K562 (cell line): ENCODE results near the gene GLB1L2. TPM values are rescaled to one million over a fixed set of nuclear protein-coding genes. Genes with fewer than 3 reads are reported as not detected.

Source experiments
- ATAC-seq: fragments of 200-7000 bp; cut with Tn5 transposase; 3 replicates; pipeline ENCODE4 v1.9.1; 2020; ENCODE audit warnings: moderate library complexity
- BruUV-seq: library from RNA; stranded (reverse); fragments of 400-500 nt; replicated peaks from 2 replicates; lab custom pipeline; 2021; lab: Mats Ljungman, UMichigan
- CTCF ChIA-PET: fragments of 300-600 bp; formaldehyde crosslinking; extraction: SDS; loops from one replicate; lab custom pipeline; 2021; ENCODE audit warnings: low intra/inter-chr PET ratio; lab: Yijun Ruan, JAX
- POLR2A ChIA-PET: fragments of 300-600, 350-650 bp; sonication (Branson Sonifier 250); formaldehyde crosslinking; extraction: SDS; loops from one replicate; lab custom pipeline; 2021; ENCODE audit warnings: antibody characterized with exemption, inconsistent platforms; lab: Yijun Ruan, JAX
- DNase-seq, 4 experiments: peaks; one replicate each; pipeline versions ENCODE4 v3.0.0 to v3.0.0-alpha.2; 2011 to 2018; ENCODE audit warnings: low spot score in 3 of 4, mixed read lengths in 3 of 4; ENCODE audit errors: extremely low read depth in 1 of 4
- FAIRE-seq: peaks from 2 replicates; lab custom pipeline; 2011; peaks lifted over from hg19 to GRCh38; lab: Jason Lieb, UNC
- H2AFZ ChIP-seq: 2 replicates; pipeline ENCODE4 v1.6.0; 2011; ENCODE audit warnings: low read depth, low read length, control low read depth, inconsistent platforms
- H3K27ac ChIP-seq: fragments of 200-600 bp; 3 replicates; pipeline ENCODE4 v1.8.0; 2011; ENCODE audit warnings: low read depth, mild to moderate bottlenecking, control low read depth, inconsistent platforms, low read length, moderate library complexity, mixed read lengths; ENCODE audit errors: extremely low read depth
- H3K27me3 ChIP-seq, 2 experiments: fragments of 300-600 bp in 1 of 2; 2 replicates in 1 of 2; 3 replicates in 1 of 2; pipeline versions ENCODE4 v1.6.0 to v1.8.0; 2011; ENCODE audit warnings: inconsistent platforms in 2 of 2, low read length in 2 of 2, mild to moderate bottlenecking in 1 of 2, mixed read lengths in 1 of 2, moderate library complexity in 1 of 2; ENCODE audit not compliant: control insufficient read depth in 2 of 2, insufficient read depth in 2 of 2
- H3K36me3 ChIP-seq: fragments of 300-600 bp; 3 replicates; pipeline ENCODE4 v1.8.0; 2011; ENCODE audit warnings: mild to moderate bottlenecking, low read length, inconsistent platforms; ENCODE audit not compliant: control insufficient read depth, insufficient read depth
- H3K4me1 ChIP-seq, 2 experiments: fragments of 200-600 bp in 1 of 2; replicated peaks in 1 of 2; 2 replicates in 1 of 2; 3 replicates in 1 of 2; pipeline versions ENCODE4 v1.5.1 to v1.8.0; 2011; ENCODE audit warnings: inconsistent platforms in 2 of 2, low read length in 2 of 2, mild to moderate bottlenecking in 1 of 2, mixed read lengths in 1 of 2, moderate library complexity in 1 of 2; ENCODE audit not compliant: control insufficient read depth in 2 of 2, insufficient read depth in 2 of 2
- H3K4me2 ChIP-seq: 2 replicates; pipeline ENCODE4 v1.6.1; 2011; ENCODE audit warnings: low read length, control low read depth, inconsistent platforms, mixed read lengths; ENCODE audit not compliant: insufficient read depth
- H3K4me3 ChIP-seq: fragments of 200-600 bp; sonication (generic), shearing (Covaris generic); 2 replicates; pipeline ENCODE4 v1.5.1; 2016; ENCODE audit warnings: control low read depth, inconsistent platforms
- H3K79me2 ChIP-seq: fragments of 200-600 bp; 3 replicates; pipeline ENCODE4 v1.8.0; 2011; ENCODE audit warnings: low read length, inconsistent platforms; ENCODE audit not compliant: control insufficient read depth, insufficient read depth
- H3K9ac ChIP-seq, 2 experiments: 2 replicates each; pipeline versions ENCODE4 v1.6.0 to v1.6.1; 2011; ENCODE audit warnings: low read depth in 2 of 2, low read length in 2 of 2, control low read depth in 1 of 2, inconsistent platforms in 1 of 2, mild to moderate bottlenecking in 1 of 2, mixed read lengths in 1 of 2; ENCODE audit not compliant: insufficient read depth in 1 of 2
- H3K9me1 ChIP-seq: one replicate; pipeline ENCODE4 v1.6.0; 2011; ENCODE audit warnings: inconsistent platforms, mild to moderate bottlenecking, low read length, moderate library complexity; ENCODE audit not compliant: control insufficient read depth, insufficient read depth
- H3K9me3 ChIP-seq: replicated peaks from 2 replicates; pipeline ENCODE4 v1.5.1; 2011; ENCODE audit warnings: low read depth, low read length, inconsistent platforms; ENCODE audit not compliant: control insufficient read depth, insufficient read depth
- H4K20me1 ChIP-seq: replicated peaks from 2 replicates; pipeline ENCODE4 v1.6.1; 2011; ENCODE audit warnings: low read length, inconsistent platforms, mixed read lengths; ENCODE audit not compliant: control insufficient read depth, insufficient read depth
- ATF6 ChIP-seq: sonication (generic); formaldehyde crosslinking; IDR thresholded peaks from 2 replicates; pipeline ENCODE4 v1.4.0; 2020; ENCODE audit warnings: mild to moderate bottlenecking, missing genetic modification reagents
- BRF2 ChIP-seq: IDR thresholded peaks from 3 replicates; pipeline ENCODE4 v1.6.1; 2011; ENCODE audit warnings: borderline replicate concordance, mild to moderate bottlenecking; ENCODE audit not compliant: insufficient read length, insufficient read depth
- CBX2 ChIP-seq: fragments of 200-600 bp; sonication (generic); IDR thresholded peaks from one replicate; pipeline ENCODE4 v1.6.1; 2012; ENCODE audit warnings: mild to moderate bottlenecking, low read length, inconsistent platforms; ENCODE audit not compliant: insufficient read depth, poor library complexity, severe bottlenecking
- CCAR2 ChIP-seq: fragments of 200-400 bp; formaldehyde crosslinking; IDR thresholded peaks from 2 replicates; pipeline ENCODE4 v1.6.1; 2017; ENCODE audit warnings: mild to moderate bottlenecking, low read depth, low read length
- CREBBP ChIP-seq: IDR thresholded peaks from one replicate; pipeline ENCODE4 v1.6.1; 2012; ENCODE audit warnings: low read depth, mild to moderate bottlenecking, control low read depth, inconsistent platforms, low read length
- POLR2H ChIP-seq: IDR thresholded peaks from 2 replicates; pipeline ENCODE4 v1.6.1; 2016; ENCODE audit warnings: missing genetic modification characterization, low read depth, mild to moderate bottlenecking, control low read depth, missing compliant biosample characterization, moderate library complexity
- PRPF4 ChIP-seq: fragments of 200-400 bp; formaldehyde crosslinking; IDR thresholded peaks from one replicate; pipeline ENCODE4 v1.6.1; 2017; ENCODE audit warnings: low read length, low read depth, mild to moderate bottlenecking; ENCODE audit not compliant: insufficient read depth, poor library complexity, severe bottlenecking
- RAD51 ChIP-seq: fragments of 450-650 bp; IDR thresholded peaks from 2 replicates; pipeline ENCODE4 v1.7.1; 2016; ENCODE audit warnings: low read depth, mild to moderate bottlenecking, borderline replicate concordance
- ZBTB1 ChIP-seq: sonication (generic); formaldehyde crosslinking; IDR thresholded peaks from 2 replicates; pipeline ENCODE4 v1.8.1; 2023; ENCODE audit warnings: missing genetic modification reagents, low read depth, mild to moderate bottlenecking, borderline replicate concordance
- ZC3H11A ChIP-seq: IDR thresholded peaks from 2 replicates; pipeline ENCODE4 v1.6.1; 2012; ENCODE audit warnings: low read depth, low read length, improper control_type of control experiment
- ZNF699 ChIP-seq: fragments of 250-450 bp; sonication (Bioruptor Pico); IDR thresholded peaks from 2 replicates; pipeline ENCODE4 v1.8.0; 2021; ENCODE audit warnings: mild to moderate bottlenecking, moderate library complexity; ENCODE audit not compliant: insufficient replicate concordance
- WGBS: fragments of 100-300 bp; shearing (Covaris generic); methylation state at CpG from one replicate; pipeline ENCODE4 v1.1.6; 2016; ENCODE audit warnings: low coverage, mixed read lengths; ENCODE audit not compliant: insufficient coverage; ENCODE audit errors: missing lambda C conversion rate; 5-methylcytosine and 5-hydroxymethylcytosine counted together
- in situ Hi-C: fragments of 300-500 bp; cut with MboI; formaldehyde crosslinking; loops from 4 replicates; pipeline ENCODE4 v1.15.0; 2018; ENCODE audit warnings: inconsistent platforms, mixed read lengths
- intact Hi-C: fragments of 100-400 bp; cut with micrococcal nuclease; formaldehyde crosslinking; loops from 2 replicates; pipeline ENCODE4 v1.14.2; 2022
- polyA plus RNA-seq, 8 experiments: library from polyadenylated mRNA; depleted of rRNA in 4 of 8; stranded (reverse) in 5 of 8; unstranded in 3 of 8; fragments of >200 nt; fragmentation: Nextera tagmentation in 2 of 8; fragmentation: Illumina TruSeq in 1 of 8; extraction: Ambion mirVana in 2 of 8; extraction: Trizol in 1 of 8; gene quantifications; 2 replicates each; pipeline versions ENCODE4 v1.2.1 to v1.2.3, GENCODE V29; 2011 to 2014; ENCODE audit warnings: inconsistent platforms in 1 of 8, missing spikeins in 1 of 8
- total RNA-seq, 7 experiments: library from RNA; depleted of rRNA in 6 of 7; stranded (reverse); fragments of >200 nt in 6 of 7; fragmentation: Illumina TruSeq in 2 of 7; extraction: Trizol in 2 of 7; gene quantifications; 2 replicates each; pipeline versions ENCODE4 v1.2.1 to v1.2.3, GENCODE V29; 2011 to 2021; ENCODE audit warnings: low replicate concordance in 1 of 7
- TF ChIP-seq, protein P1 (sequence below): IDR thresholded peaks from 2 replicates; pipeline ENCODE4 v1.6.1; 2016; ENCODE audit warnings: missing genetic modification characterization, missing compliant biosample characterization
- TF ChIP-seq, protein P2 (sequence below): fragments of 250-450 bp; sonication (Bioruptor Pico); IDR thresholded peaks from 2 replicates; pipeline ENCODE4 v1.5.1; 2021; ENCODE audit warnings: mild to moderate bottlenecking

The GLB1L2 gene
- total and polyA plus RNA-seq, 9 of the 15 experiments (the other 6 are each of a cell fraction or from before 2014, with no cell fraction given), result 0.84 to 21.4 (median 13.8) TPM

DNA sequence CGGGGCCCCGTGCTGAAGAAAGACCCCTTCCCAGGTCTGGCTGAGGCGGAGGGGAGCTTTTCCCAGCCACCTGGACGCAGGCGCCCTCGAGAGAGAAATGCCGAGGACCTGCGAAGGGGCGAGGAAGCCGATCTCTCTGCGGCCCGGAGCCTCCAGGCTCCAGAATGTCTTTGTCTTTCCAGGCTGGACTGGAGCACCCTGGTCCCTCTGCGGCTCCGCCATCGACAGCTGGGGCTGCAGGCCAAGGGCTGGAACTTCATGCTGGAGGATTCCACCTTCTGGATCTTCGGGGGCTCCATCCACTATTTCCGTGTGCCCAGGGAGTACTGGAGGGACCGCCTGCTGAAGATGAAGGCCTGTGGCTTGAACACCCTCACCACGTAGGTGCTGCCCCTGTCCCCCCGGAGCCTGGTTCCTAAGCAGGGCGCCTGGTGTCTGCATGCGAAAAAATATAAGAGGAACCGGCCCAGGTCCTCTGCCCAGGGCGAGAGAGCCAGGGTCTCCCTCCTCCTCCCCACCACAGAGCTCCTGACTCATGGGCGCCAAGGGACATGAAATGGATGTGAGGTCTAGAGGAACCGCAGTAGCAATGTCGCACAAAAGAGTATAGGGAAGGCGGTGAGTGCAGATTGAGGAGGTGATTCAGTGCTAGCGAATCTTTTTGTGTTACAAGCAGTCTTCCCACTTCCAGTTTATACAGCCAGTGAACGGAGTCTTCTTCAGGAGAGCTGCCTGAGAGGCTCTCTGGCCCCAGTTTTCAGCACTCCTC, 11.0 kb downstream of the GLB1L2 start (continued):
- TF ChIP-seq, protein P1, sequence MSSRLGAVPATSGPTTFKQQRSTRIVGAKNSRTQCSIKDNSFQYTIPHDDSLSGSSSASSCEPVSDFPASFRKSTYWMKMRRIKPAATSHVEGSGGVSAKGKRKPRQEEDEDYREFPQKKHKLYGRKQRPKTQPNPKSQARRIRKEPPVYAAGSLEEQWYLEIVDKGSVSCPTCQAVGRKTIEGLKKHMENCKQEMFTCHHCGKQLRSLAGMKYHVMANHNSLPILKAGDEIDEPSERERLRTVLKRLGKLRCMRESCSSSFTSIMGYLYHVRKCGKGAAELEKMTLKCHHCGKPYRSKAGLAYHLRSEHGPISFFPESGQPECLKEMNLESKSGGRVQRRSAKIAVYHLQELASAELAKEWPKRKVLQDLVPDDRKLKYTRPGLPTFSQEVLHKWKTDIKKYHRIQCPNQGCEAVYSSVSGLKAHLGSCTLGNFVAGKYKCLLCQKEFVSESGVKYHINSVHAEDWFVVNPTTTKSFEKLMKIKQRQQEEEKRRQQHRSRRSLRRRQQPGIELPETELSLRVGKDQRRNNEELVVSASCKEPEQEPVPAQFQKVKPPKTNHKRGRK (tag), result no peak
- no peak for TF ChIP-seq ZC3H11A
- TF ChIP-seq, all 486 proteins: peak for 0

DNA sequence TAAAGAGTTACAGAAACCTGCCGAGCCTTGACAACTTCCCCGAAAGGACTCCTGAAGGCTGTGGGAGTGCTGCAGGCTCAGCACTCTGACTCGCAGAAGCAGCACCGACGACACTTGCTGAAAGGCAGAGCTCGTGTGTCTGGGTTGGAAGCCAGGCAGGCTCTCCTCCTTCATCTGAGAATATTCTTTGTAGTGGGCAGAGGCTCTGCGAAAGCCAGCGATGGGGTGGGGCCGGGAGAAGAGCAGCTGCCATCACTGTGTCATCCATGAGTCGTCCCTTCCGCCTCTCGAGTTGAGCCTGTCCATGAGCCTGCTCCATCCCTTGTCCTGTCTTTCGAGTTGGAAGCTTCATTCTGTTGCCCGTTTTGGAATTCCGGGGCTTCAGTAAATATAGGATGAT, 11.9 kb downstream of the GLB1L2 start:
- H3K9me1 ChIP-seq, result no peaks in the 10 kb centered on the region
- FAIRE-seq (no peak), DNase-seq (no peak), ATAC-seq (no peak)
- H3K27me3 ChIP-seq, result no peaks in the 10 kb centered on the region
- no peaks in the 10 kb centered on the region for H3K79me2 ChIP-seq
- in situ Hi-C loops, result no loop called here
- ChIA-PET POLR2A (interaction anchor here (0.6 to 0.9 kb wide), 2 partner anchors 9 to 10 kb away, joined by 3 to 5 read pairs; no protein-coding TSS in a partner anchor), CTCF (no interaction called here)
- no peaks in the 10 kb centered on the region for H3K9me3 ChIP-seq
- no peak overlapping the region for H3K27ac ChIP-seq
- no peak overlapping the region for H3K4me3 ChIP-seq
- H3K4me2 ChIP-seq, result no peak overlapping the region
- intact Hi-C loops, result no loop called here
- no peaks in the 10 kb centered on the region for H3K36me3 ChIP-seq
- H3K4me1 ChIP-seq, result no peaks in the 10 kb centered on the region; a peak in 1 of 5 replicates
- H2AFZ ChIP-seq, result no peak overlapping the region
- no TSS peak for BruUV-seq
- 68% methylated on average over 14 of the region's 15 CpGs for WGBS
- H3K9ac ChIP-seq, result no peak overlapping the region
- no peaks in the 10 kb centered on the region for H4K20me1 ChIP-seq
- TF ChIP-seq, protein P2, sequence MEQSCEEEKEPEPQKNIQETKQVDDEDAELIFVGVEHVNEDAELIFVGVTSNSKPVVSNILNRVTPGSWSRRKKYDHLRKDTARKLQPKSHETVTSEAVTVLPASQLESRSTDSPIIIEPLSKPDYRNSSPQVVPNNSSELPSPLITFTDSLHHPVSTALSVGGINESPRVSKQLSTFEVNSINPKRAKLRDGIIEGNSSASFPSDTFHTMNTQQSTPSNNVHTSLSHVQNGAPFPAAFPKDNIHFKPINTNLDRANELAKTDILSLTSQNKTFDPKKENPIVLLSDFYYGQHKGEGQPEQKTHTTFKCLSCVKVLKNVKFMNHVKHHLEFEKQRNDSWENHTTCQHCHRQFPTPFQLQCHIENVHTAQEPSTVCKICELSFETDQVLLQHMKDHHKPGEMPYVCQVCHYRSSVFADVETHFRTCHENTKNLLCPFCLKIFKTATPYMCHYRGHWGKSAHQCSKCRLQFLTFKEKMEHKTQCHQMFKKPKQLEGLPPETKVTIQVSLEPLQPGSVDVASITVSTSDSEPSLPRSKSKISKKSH (CRISPR knock-in tag), result no peak
- TF ChIP-seq CREBBP (no peak), CBX2 (no peak), PRPF4 (no peak), CCAR2 (no peak), BRF2 (no peak), POLR2H (tag) (no peak), RAD51 (no peak), ZNF699 (CRISPR knock-in tag) (no peak), ATF6 (no peak), ZBTB1 (CRISPR knock-in tag) (no peak)
